GM12878 (cell line): ENCODE measurements around the gene RPRD1B. TPM values are rescaled to one million over a fixed set of nuclear protein-coding genes. Genes with fewer than 3 reads are reported as not detected.

Source experiments
- BCL11A ChIP-seq: IDR thresholded peaks from 2 replicates; pipeline ENCODE4 v1.6.1; 2011; ENCODE audit warnings: low read depth, low read length
- CBFB ChIP-seq: IDR thresholded peaks from 2 replicates; pipeline ENCODE4 v1.6.1; 2016; ENCODE audit warnings: antibody characterized with exemption, low read depth
- CEBPB ChIP-seq, 2 experiments: fragments of 150-350 bp in 1 of 2; IDR thresholded peaks; 2 replicates each; pipeline ENCODE4 v1.6.1; 2012 to 2014; ENCODE audit warnings: low read depth in 2 of 2, low read length in 2 of 2, borderline replicate concordance in 1 of 2, inconsistent platforms in 1 of 2
- HDAC6 ChIP-seq: fragments of 200-600 bp; sonication (generic); IDR thresholded peaks from one replicate; pipeline ENCODE4 v1.8.0; 2017; ENCODE audit warnings: antibody characterized with exemption; ENCODE audit not compliant: unreplicated experiment
- KAT2A ChIP-seq: conservative IDR thresholded peaks from 2 replicates; pipeline ENCODE4 v1.6.1; 2011; ENCODE audit warnings: low read depth, low read length; ENCODE audit not compliant: control insufficient read depth
- KDM1A ChIP-seq: fragments of 200-600 bp; sonication (generic); IDR thresholded peaks from 2 replicates; pipeline ENCODE4 v1.6.1; 2016; ENCODE audit warnings: borderline replicate concordance
- LARP7 ChIP-seq: fragments of 450-650 bp; IDR thresholded peaks from 2 replicates; pipeline ENCODE4 v1.6.1; 2017; ENCODE audit warnings: mild to moderate bottlenecking
- MEF2A ChIP-seq: IDR thresholded peaks from 2 replicates; pipeline ENCODE4 v1.6.1; 2011; ENCODE audit warnings: low read depth, mild to moderate bottlenecking, low read length, moderate library complexity; ENCODE audit not compliant: insufficient read depth
- MTA2 ChIP-seq: fragments of 450-650 bp; IDR thresholded peaks from 2 replicates; pipeline ENCODE4 v1.6.1; 2016; ENCODE audit warnings: low read depth, mild to moderate bottlenecking, moderate library complexity
- MTA3 ChIP-seq: IDR thresholded peaks from 2 replicates; pipeline ENCODE4 v1.6.1; 2012; ENCODE audit warnings: low read length, inconsistent platforms, borderline replicate concordance
- NFXL1 ChIP-seq: fragments of 450-650 bp; IDR thresholded peaks from 2 replicates; pipeline ENCODE4 v1.6.1; 2017; ENCODE audit warnings: antibody characterized with exemption, mild to moderate bottlenecking, borderline replicate concordance
- NFYA ChIP-seq: IDR thresholded peaks from 2 replicates; pipeline ENCODE4 v1.6.1; 2011; ENCODE audit warnings: low read depth, mild to moderate bottlenecking, low read length, improper control_type of control experiment, borderline replicate concordance
- PML ChIP-seq: IDR thresholded peaks from 2 replicates; pipeline ENCODE4 v1.6.1; 2012; ENCODE audit warnings: low read length, inconsistent platforms
- POLR2AphosphoS5 ChIP-seq: IDR thresholded peaks from 2 replicates; pipeline ENCODE4 v1.6.1; 2011; ENCODE audit warnings: mild to moderate bottlenecking, low read length, inconsistent platforms
- POU2F2 ChIP-seq: IDR thresholded peaks from 3 replicates; pipeline ENCODE4 v1.6.1; 2011; ENCODE audit warnings: low read depth, mild to moderate bottlenecking, low read length, borderline replicate concordance
- RAD51 ChIP-seq: fragments of 450-650 bp; IDR thresholded peaks from 2 replicates; pipeline ENCODE4 v1.6.1; 2016; ENCODE audit warnings: moderate library complexity, mild to moderate bottlenecking, inconsistent platforms
- RELA ChIP-seq: fragments of 450-650 bp; IDR thresholded peaks from 2 replicates; pipeline ENCODE4 v1.8.0; 2014; ENCODE audit warnings: borderline replicate concordance; ENCODE audit not compliant: partially characterized antibody
- SIX5 ChIP-seq: IDR thresholded peaks from 2 replicates; pipeline ENCODE4 v1.6.1; 2011; ENCODE audit warnings: mild to moderate bottlenecking, low read depth, low read length, moderate library complexity; ENCODE audit not compliant: severe bottlenecking
- SMC3 ChIP-seq: IDR thresholded peaks from 2 replicates; pipeline ENCODE4 v1.6.1; 2011; ENCODE audit warnings: low read length, improper control_type of control experiment, borderline replicate concordance
- SP1 ChIP-seq: IDR thresholded peaks from one replicate; pipeline ENCODE4 v1.6.1; 2011; ENCODE audit warnings: low read depth, low read length
- ZNF24 ChIP-seq: fragments of 450-650 bp; IDR thresholded peaks from 2 replicates; pipeline ENCODE4 v1.6.1; 2017; ENCODE audit warnings: antibody characterized with exemption, mild to moderate bottlenecking
- ZSCAN29 ChIP-seq: fragments of 450-650 bp; IDR thresholded peaks from 2 replicates; pipeline ENCODE4 v1.6.1; 2017; ENCODE audit warnings: mild to moderate bottlenecking, moderate library complexity
- polyA plus RNA-seq, 11 experiments: library from polyadenylated mRNA; depleted of rRNA in 4 of 11; unstranded in 6 of 11; stranded (reverse) in 5 of 11; fragments of >200 nt; fragmentation: Nextera tagmentation in 4 of 11; fragmentation: Illumina TruSeq in 1 of 11; extraction: Ambion mirVana in 4 of 11; extraction: Trizol in 1 of 11; gene quantifications; 1 replicate in 1 of 11; 2 replicates in 10 of 11; pipeline versions ENCODE4 v1.2.1 to v1.2.3, GENCODE V29; 2011 to 2016; ENCODE audit warnings: inconsistent platforms in 2 of 11, missing spikeins in 2 of 11, low read depth in 1 of 11
- total RNA-seq, 4 experiments: library from RNA; depleted of rRNA in 3 of 4; stranded (reverse); fragments of >200 nt in 3 of 4; fragmentation: Illumina TruSeq in 1 of 4; extraction: Trizol in 1 of 4; gene quantifications; 2 replicates each; pipeline versions ENCODE4 v1.2.1 to v1.2.3, GENCODE V29; 2013 to 2021
- TF ChIP-seq, protein P1 (sequence below): fragments of 150-350 bp; IDR thresholded peaks from 2 replicates; pipeline ENCODE4 v1.6.1; 2014; ENCODE audit warnings: mild to moderate bottlenecking, low read depth, low read length
- TF ChIP-seq, protein P2 (sequence below): fragments of 450-650 bp; IDR thresholded peaks from 2 replicates; pipeline ENCODE4 v1.6.1; 2017; ENCODE audit warnings: mild to moderate bottlenecking, moderate library complexity
- TF ChIP-seq, protein P3 (sequence below): IDR thresholded peaks from 2 replicates; pipeline ENCODE4 v1.6.1; 2012; ENCODE audit warnings: low read depth, low read length, improper control_type of control experiment
- TF ChIP-seq, protein P4 (sequence below): IDR thresholded peaks from 2 replicates; pipeline ENCODE4 v1.6.1; 2012; ENCODE audit warnings: low read depth, low read length, improper control_type of control experiment

Gene RPRD1B
- total and polyA plus RNA-seq, 10 of the 15 experiments (the other 5 are each of a cell fraction or from before 2014, with no cell fraction given), result 5.2 to 40.2 (median 30.0) TPM

DNA sequence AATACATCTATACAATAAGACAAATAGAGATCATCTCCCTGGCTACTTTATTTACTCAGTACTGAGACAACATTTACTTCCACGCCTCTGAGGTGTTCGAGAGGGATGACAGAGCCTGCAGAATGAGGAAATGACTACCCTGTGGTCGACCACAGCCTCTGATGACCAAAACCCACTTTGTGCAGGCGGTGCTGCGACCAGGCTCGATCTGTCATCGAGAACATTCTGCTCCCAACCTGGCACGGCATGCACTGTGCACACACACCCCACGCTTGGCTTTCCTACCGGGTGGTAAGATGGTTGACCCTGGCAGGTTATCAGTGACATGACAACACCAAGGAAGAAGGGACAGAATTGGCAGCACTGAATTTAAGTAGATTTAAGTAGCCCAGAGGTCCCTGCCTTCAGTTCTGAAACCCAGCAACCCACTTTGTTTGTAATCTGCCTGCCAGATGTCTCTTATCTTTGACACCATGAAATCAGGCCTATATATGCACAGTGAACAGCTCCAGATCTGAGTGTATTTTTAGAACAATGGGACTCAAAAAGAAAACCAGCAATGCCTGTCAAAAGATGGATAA is 42.9 kb upstream of the RPRD1B start (continued):
- TF ChIP-seq, protein P1, sequence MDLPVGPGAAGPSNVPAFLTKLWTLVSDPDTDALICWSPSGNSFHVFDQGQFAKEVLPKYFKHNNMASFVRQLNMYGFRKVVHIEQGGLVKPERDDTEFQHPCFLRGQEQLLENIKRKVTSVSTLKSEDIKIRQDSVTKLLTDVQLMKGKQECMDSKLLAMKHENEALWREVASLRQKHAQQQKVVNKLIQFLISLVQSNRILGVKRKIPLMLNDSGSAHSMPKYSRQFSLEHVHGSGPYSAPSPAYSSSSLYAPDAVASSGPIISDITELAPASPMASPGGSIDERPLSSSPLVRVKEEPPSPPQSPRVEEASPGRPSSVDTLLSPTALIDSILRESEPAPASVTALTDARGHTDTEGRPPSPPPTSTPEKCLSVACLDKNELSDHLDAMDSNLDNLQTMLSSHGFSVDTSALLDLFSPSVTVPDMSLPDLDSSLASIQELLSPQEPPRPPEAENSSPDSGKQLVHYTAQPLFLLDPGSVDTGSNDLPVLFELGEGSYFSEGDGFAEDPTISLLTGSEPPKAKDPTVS, result peak; percentile 80; the same call in 1 of the 2 replicates
- TF ChIP-seq CEBPB (IDR thresholded peaks at IDR 0.05; ENCODE audit: borderline replicate concordance in 1 of 2, low read depth in 2 of 2, low read length in 2 of 2) (peak in 1 of 2 experiments; percentile 36; a peak in 1 of 4 replicates), NFYA (no peak), CBFB (peak; percentile 99), LARP7 (peak; percentile 43; the same call in 1 of the 2 replicates), MEF2A (peak; percentile 80), POLR2AphosphoS5 (no peak), KDM1A (no peak), RAD51 (0 out of 2 replicates have a peak, but pooled peaks have one; percentile 21), SP1 (peak; percentile 86), PML (no peak), HDAC6 (no peak), SIX5 (no peak), ZNF24 (no peak), RELA (peak; percentile 24), MTA2 (peak; percentile 91), ZSCAN29 (0 out of 2 replicates have a peak, but pooled peaks have one; percentile 21), SMC3 (peak; percentile 19; the same call in 1 of the 2 replicates), BCL11A (peak; percentile 99), MTA3 (peak; percentile 80; the same call in 1 of the 2 replicates), POU2F2 (peak; percentile 67; the same call in 1 of the 3 replicates), KAT2A (no peak), NFXL1 (no peak)
- TF ChIP-seq, protein P2, sequence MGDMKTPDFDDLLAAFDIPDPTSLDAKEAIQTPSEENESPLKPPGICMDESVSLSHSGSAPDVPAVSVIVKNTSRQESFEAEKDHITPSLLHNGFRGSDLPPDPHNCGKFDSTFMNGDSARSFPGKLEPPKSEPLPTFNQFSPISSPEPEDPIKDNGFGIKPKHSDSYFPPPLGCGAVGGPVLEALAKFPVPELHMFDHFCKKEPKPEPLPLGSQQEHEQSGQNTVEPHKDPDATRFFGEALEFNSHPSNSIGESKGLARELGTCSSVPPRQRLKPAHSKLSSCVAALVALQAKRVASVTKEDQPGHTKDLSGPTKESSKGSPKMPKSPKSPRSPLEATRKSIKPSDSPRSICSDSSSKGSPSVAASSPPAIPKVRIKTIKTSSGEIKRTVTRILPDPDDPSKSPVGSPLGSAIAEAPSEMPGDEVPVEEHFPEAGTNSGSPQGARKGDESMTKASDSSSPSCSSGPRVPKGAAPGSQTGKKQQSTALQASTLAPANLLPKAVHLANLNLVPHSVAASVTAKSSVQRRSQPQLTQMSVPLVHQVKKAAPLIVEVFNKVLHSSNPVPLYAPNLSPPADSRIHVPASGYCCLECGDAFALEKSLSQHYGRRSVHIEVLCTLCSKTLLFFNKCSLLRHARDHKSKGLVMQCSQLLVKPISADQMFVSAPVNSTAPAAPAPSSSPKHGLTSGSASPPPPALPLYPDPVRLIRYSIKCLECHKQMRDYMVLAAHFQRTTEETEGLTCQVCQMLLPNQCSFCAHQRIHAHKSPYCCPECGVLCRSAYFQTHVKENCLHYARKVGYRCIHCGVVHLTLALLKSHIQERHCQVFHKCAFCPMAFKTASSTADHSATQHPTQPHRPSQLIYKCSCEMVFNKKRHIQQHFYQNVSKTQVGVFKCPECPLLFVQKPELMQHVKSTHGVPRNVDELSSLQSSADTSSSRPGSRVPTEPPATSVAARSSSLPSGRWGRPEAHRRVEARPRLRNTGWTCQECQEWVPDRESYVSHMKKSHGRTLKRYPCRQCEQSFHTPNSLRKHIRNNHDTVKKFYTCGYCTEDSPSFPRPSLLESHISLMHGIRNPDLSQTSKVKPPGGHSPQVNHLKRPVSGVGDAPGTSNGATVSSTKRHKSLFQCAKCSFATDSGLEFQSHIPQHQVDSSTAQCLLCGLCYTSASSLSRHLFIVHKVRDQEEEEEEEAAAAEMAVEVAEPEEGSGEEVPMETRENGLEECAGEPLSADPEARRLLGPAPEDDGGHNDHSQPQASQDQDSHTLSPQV, result no peak
- TF ChIP-seq, protein P3, sequence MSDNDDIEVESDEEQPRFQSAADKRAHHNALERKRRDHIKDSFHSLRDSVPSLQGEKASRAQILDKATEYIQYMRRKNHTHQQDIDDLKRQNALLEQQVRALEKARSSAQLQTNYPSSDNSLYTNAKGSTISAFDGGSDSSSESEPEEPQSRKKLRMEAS, result peak; percentile 58; the same call in 1 of the 2 replicates
- TF ChIP-seq, protein P4, sequence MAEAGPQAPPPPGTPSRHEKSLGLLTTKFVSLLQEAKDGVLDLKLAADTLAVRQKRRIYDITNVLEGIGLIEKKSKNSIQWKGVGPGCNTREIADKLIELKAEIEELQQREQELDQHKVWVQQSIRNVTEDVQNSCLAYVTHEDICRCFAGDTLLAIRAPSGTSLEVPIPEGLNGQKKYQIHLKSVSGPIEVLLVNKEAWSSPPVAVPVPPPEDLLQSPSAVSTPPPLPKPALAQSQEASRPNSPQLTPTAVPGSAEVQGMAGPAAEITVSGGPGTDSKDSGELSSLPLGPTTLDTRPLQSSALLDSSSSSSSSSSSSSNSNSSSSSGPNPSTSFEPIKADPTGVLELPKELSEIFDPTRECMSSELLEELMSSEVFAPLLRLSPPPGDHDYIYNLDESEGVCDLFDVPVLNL, result no peak
